B cell (primary cell): ENCODE measurements around the gene TSEN54.

Source experiments
- EZH2 ChIP-seq: IDR thresholded peaks from 2 replicates; pipeline ENCODE4 v1.6.1; 2012; ENCODE audit warnings: borderline replicate concordance, low read depth, mild to moderate bottlenecking, moderate library complexity, low read length; ENCODE audit not compliant: insufficient read depth, poor library complexity, severe bottlenecking
- TF ChIP-seq, protein P1 (sequence below): fragments of 200-600 bp; IDR thresholded peaks from one replicate; pipeline ENCODE4 v1.8.0; 2022; ENCODE audit warnings: antibody characterized with exemption, mild to moderate bottlenecking

DNA sequence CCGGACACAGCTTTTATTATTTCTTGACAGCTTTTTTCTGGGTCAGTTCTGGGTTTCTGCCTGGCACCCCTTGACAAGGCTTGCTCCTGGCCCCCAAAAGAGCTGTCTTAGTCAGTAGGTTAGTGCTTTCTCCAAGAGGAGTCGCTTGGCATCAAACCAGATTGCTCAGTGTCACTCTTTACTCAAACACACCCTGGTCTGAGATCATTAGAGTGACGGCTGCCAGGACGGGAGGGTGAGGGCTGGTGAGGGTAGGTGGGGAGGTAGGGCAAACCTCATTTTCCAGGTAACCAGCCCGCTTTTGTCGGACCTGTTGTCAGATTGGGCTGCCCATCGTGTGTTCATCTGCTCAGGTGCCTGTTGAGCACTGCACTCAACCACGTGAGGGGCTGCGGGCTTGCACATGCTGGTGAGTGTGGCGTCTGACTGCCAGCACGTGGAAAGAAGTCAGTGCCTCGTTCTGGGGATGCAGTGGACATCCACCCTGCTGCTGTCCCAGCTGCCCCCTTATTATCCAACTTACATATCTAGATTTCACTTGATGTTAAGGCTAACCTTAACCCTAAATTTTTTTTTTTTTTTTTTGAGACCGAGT is 47.5 kb upstream of the TSEN54 start:
- TF ChIP-seq EZH2 = no peak
- TF ChIP-seq, protein P1, sequence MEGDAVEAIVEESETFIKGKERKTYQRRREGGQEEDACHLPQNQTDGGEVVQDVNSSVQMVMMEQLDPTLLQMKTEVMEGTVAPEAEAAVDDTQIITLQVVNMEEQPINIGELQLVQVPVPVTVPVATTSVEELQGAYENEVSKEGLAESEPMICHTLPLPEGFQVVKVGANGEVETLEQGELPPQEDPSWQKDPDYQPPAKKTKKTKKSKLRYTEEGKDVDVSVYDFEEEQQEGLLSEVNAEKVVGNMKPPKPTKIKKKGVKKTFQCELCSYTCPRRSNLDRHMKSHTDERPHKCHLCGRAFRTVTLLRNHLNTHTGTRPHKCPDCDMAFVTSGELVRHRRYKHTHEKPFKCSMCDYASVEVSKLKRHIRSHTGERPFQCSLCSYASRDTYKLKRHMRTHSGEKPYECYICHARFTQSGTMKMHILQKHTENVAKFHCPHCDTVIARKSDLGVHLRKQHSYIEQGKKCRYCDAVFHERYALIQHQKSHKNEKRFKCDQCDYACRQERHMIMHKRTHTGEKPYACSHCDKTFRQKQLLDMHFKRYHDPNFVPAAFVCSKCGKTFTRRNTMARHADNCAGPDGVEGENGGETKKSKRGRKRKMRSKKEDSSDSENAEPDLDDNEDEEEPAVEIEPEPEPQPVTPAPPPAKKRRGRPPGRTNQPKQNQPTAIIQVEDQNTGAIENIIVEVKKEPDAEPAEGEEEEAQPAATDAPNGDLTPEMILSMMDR = no peak
